Tibial nerve (tissue), 3 donors: Measurements from ENCODE around the gene CLDN11.

Experiments
- POLR2A ChIP-seq, 2 donors: fragments of 450-650 bp; IDR thresholded peaks; one replicate each; pipeline ENCODE4 v1.6.1; 2017; ENCODE audit warnings: antibody characterized with exemption in 2 of 2, mild to moderate bottlenecking in 2 of 2, moderate library complexity in 2 of 2
- TF ChIP-seq, protein P1 (sequence below), 5 experiments: fragments of 200-600 bp in 3 of 5; fragments of 450-650 bp in 2 of 5; sonication (generic) in 3 of 5; IDR thresholded peaks; one replicate each; pipeline ENCODE4 v1.5.1; 2016 to 2019; ENCODE audit warnings: antibody characterized with exemption in 5 of 5, mild to moderate bottlenecking in 3 of 5, moderate library complexity in 2 of 5

DNA sequence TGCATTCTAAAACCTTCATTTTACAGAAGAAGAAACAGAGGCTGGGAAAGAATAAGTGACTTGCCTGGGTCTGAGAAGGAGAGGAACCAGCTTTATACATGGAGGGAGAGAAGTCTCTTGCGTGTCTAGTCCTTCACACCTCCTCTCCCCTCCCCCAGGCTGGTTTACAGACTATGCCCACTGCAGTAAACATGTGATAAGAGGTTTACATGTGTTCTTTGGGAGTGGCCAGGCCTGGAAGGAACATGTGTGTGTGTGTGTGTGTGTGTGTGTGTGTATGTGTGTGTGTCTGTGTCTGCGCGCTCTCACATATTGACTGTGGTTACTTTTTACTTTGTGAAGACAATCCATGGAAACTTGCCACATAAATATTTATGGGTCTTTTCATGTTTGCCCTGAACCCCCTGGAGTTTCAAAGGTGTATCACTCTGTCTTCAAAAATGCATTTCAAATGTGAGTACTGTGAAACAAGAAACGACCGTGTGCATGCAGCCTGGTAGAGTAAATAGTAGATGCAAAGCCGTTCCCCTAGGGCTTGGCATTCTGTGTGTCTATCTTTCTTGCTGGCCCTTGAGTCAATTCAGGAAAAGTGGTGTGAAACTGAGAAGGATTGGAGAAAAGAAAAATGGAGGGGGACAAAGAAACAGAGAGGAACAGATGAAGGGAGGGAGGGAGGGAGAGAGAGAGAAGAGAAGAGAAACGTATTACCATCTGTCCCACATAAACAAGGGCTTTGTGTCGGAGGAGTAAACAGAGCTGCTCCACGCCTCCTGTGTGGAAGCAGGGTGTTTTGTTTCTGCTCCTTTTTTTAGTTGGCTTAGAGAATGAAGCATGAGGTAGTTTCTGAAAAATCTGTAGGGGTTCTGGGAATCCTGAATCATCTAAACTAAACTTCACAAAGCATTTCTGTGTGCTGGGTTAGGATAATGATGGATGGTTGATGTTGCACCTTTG, 51.7 kb downstream of the CLDN11 start:
- no peak for TF ChIP-seq POLR2A (IDR thresholded peaks at IDR 0.05)
- TF ChIP-seq, protein P1, sequence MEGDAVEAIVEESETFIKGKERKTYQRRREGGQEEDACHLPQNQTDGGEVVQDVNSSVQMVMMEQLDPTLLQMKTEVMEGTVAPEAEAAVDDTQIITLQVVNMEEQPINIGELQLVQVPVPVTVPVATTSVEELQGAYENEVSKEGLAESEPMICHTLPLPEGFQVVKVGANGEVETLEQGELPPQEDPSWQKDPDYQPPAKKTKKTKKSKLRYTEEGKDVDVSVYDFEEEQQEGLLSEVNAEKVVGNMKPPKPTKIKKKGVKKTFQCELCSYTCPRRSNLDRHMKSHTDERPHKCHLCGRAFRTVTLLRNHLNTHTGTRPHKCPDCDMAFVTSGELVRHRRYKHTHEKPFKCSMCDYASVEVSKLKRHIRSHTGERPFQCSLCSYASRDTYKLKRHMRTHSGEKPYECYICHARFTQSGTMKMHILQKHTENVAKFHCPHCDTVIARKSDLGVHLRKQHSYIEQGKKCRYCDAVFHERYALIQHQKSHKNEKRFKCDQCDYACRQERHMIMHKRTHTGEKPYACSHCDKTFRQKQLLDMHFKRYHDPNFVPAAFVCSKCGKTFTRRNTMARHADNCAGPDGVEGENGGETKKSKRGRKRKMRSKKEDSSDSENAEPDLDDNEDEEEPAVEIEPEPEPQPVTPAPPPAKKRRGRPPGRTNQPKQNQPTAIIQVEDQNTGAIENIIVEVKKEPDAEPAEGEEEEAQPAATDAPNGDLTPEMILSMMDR (IDR thresholded peaks at IDR 0.05), result no peak
